GM12872 (cell line): Measurements from ENCODE around the gene TMEM150A.
A peak's percentile ranks its signal among the peaks of the same experiment; 100 is the strongest.

Experiments
- TF ChIP-seq, protein P1 (sequence below): IDR thresholded peaks from 3 replicates; pipeline ENCODE4 v1.5.1; 2011; ENCODE audit warnings: low read depth, mild to moderate bottlenecking, low read length, moderate library complexity; ENCODE audit not compliant: insufficient read depth

The TMEM150A gene, protein sequence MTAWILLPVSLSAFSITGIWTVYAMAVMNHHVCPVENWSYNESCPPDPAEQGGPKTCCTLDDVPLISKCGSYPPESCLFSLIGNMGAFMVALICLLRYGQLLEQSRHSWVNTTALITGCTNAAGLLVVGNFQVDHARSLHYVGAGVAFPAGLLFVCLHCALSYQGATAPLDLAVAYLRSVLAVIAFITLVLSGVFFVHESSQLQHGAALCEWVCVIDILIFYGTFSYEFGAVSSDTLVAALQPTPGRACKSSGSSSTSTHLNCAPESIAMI

DNA sequence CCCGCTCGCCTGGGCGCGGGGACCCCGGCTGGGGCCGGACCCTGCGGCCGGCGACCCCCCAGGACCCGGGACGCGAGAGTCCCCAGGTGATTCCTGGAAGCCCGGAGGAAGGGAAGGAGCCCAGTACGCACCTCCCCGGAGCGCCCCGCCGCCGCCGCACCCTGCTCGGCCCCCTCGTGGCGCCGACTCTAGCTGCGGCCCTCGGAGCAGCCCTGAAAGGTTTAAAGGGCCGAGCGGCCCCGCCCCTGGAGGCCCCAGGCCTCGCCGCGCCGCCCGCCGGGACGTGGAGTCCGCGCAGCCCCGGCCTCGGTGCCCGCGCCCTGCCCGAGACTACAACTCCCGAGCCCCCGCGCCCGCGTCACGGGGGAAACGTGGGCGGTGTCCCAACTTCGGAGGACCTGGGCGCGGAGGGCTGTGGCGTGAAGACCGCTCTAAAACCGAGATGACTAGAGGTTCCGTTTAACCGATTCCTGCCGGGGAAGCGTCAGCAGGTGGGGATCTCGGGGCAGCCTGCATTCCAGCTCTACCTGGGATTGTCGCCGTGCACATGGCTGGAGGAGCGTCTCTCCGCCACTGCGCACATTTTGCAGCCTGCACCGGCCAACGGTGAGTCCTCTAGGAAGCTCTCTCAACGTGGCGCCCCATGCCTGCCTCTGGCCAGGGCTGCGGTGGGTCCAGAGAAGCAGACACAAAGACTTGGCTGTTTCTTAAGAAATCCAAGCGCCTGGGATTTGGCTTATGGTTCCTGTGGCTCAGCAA lies at the start of gene TMEM150A:
Gene TMEM150A (minus strand): TSS at position 223 of the 759 bp plus-strand sequence. CDS start 750 bp downstream, outside the sequence.
- TF ChIP-seq, protein P1, sequence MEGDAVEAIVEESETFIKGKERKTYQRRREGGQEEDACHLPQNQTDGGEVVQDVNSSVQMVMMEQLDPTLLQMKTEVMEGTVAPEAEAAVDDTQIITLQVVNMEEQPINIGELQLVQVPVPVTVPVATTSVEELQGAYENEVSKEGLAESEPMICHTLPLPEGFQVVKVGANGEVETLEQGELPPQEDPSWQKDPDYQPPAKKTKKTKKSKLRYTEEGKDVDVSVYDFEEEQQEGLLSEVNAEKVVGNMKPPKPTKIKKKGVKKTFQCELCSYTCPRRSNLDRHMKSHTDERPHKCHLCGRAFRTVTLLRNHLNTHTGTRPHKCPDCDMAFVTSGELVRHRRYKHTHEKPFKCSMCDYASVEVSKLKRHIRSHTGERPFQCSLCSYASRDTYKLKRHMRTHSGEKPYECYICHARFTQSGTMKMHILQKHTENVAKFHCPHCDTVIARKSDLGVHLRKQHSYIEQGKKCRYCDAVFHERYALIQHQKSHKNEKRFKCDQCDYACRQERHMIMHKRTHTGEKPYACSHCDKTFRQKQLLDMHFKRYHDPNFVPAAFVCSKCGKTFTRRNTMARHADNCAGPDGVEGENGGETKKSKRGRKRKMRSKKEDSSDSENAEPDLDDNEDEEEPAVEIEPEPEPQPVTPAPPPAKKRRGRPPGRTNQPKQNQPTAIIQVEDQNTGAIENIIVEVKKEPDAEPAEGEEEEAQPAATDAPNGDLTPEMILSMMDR = peak; percentile 21; the same call in 1 of the 3 replicates

DNA sequence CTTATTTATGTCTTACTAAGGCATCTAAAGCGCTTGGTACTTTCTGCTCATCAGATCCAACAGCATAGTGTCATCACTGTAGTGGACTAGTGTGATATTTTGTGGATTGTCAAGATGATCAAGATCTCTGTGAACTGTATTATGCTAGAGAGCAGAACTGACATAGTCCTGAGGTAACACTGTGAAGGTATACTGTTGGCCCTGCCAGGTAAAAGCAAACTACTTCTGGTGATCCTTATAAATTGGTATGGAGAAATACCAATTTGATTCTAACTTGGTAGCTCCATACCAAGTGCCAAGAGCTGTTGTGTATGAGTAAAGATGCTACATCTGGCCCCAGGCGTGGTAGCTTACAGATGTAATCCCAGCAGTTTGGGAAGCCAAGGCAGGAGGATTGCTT lies 49.6 kb upstream of the TMEM150A start:
- TF ChIP-seq, protein P1 = no peak

DNA sequence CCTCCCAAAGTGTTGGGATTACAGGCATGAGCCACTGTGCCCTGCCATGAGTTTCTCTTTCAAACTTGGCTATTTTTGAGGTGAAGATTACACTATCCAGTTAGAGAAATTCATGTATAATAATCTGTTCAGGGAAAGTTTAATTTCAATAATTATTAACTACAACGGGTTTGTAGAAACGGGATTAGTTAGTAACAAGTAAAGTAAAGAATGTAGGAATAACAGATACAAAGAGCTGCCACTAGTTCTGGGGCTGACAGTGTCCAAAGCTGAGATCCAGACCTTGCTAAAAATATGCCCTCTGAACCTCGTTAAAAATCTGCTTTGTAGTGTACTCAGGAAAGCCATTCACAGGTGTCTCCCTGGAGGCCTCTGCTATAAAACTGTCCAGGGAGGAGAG lies 48.6 kb upstream of the TMEM150A start:
- TF ChIP-seq, protein P1 = no peak

DNA sequence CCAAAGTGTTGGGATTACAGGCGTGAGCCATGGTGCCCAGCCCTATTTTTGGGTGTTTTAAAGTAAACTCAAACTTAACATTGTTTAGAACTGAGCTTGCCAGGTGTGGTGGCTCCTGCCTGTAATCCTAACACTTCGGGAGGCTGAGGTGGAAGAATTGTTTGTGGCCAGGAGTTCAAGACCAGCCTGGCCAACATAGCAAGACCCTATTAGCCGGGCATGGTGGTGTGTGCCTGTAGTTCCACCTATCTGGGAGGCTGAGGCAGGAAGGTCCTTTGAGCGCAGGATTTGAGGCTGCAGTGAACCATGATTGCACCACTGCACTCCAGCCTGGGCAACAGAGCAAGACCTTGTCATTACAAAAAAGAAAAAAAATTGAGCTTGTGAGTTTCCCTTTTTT lies 48.0 kb upstream of the TMEM150A start:
- TF ChIP-seq, protein P1 = no peak

DNA sequence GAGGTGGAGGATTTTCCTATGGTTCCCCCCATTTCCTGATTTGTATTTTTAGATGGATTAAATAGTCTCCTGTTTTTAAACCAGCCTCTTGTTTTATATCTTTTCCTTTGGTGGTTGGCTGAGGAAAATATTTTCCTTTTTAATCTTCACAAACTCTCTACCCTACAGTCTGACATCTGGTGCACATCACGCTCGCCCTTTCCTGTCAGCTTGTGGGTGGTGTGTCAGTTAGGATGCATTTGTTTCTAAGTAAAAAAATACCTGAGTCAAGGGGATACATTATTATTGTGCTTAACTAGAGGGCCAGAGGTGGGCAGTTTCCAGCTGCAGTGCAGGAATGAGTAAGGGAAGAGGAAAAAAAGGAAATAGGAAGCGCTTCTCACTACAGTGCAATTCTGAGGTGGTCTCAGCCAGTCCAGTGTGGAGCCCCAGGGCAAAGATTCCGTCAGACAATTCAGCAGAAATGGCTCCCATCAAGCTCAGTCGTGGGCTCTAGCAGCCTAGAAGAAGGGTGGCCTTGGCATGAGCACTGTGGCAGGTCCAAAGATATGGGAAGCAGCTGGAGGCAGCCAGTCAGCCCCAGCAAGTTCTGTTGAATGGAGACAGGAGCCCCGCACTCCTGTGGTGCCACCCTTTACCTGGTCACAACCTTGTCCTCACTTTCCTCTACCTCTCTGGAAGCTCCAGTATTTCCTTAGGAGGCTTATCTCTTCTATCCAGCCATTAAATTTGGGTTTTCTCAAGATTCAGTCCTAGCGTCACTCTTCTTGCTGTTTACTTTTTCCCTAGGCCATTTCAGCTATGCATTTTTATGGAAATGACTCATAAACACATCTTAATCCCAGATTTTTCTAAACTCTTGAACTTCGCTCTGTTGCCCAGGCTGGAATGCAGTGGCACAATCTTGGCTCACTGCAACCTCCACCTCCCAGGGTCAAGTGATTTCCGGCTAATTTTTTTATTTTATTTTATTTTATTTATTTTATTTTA lies 47.0 kb upstream of the TMEM150A start:
- TF ChIP-seq, protein P1 = no peak

DNA sequence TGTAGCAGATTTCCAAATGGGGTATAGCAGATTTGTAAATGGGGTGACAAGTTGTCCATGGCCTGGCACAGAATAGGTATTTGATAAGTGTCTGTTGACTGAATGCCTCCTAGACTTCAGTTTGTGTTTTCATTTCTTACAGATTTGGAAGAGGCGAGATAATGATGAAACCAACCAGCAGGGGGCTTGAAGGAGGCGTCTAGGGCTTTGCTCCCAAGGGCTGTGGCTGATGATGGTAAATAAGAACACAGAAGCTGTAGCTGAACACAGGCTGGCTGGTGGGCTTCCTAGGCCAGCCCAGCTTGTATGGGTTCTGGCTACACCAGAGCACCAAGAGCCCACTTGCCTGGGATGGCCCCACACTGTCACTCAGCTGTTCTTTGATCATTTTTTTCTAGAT lies 46.1 kb upstream of the TMEM150A start:
- TF ChIP-seq, protein P1 = peak; percentile 67
